Subcutaneous adipose tissue (tissue), 4 donors: Measurements from ENCODE around the gene KIRREL3. TPM values are rescaled to one million over a fixed set of nuclear protein-coding genes. Genes with fewer than 3 reads are reported as not detected.

Source experiments
- CTCF ChIP-seq: fragments of 450-650 bp; IDR thresholded peaks from one replicate; pipeline ENCODE4 v1.5.1; 2016; ENCODE audit warnings: low read depth, mild to moderate bottlenecking, control low read depth, antibody characterized with exemption, moderate library complexity
- total RNA-seq, 4 donors: library from RNA; depleted of rRNA; stranded (reverse); fragments of >200 nt; gene quantifications; one replicate each; pipeline ENCODE4 v1.1.0, GENCODE V29; 2016

KIRREL3 gene
- total RNA-seq, 4 donors from 2014 or later, result not detected

GRCh38 chr11:126768702-126769101, 231.9 kb downstream of the KIRREL3 start:
- no peak for TF ChIP-seq CTCF

- no peak for TF ChIP-seq CTCF
These were observed 234.1 kb downstream of the KIRREL3 start for GRCh38 chr11:126766440-126766839.

- no peak for TF ChIP-seq CTCF
These were observed 235.4 kb downstream of the KIRREL3 start for GRCh38 chr11:126765196-126765595.

GRCh38 chr11:126764231-126764630, 236.3 kb downstream of the KIRREL3 start:
- no peak for TF ChIP-seq CTCF

- no peak for TF ChIP-seq CTCF
These were observed 243.7 kb downstream of the KIRREL3 start for GRCh38 chr11:126756855-126757254.

GRCh38 chr11:126756421-126756820, 244.1 kb downstream of the KIRREL3 start:
- TF ChIP-seq CTCF, result no peak

GRCh38 chr11:126755526-126755925, 245.0 kb downstream of the KIRREL3 start:
- no peak for TF ChIP-seq CTCF
